ENCODE measurements around the gene RFX1. TPM values are rescaled to one million over a fixed set of nuclear protein-coding genes. Genes with fewer than 3 reads are reported as not detected.

RFX1 gene
- total and polyA plus RNA-seq, 9 of the 15 experiments (the other 6 are each of a cell fraction or from before 2014, with no cell fraction given), result 0.14 to 19.3 (median 1.2) TPM

DNA sequence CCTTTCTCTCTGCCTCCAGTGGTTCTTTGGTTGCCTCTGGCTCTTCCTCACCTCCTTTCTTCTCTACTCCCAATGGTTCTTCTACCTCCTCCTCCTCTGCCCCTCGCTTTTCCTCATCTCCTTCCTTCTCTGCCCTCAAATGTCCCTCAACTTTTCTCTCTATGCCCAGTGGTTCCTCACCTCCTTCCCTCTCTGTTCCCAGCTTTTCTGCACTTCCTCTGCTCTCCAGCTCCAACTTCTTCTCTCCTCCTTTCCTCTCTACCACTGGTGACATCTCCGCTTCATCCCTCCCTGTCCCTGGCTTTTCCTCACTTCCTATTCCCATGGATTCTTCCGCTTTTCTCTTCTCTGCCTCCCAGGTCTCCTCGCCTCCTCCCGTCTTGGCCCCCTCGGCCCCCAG is 48.0 kb upstream of the RFX1 start:
- peaks cover 10 to 52% of the 10 kb centered on the region in 2 experiments; a peak in 4 of 5 replicates for H3K4me1 ChIP-seq (replicated peaks in 1 of 2; ENCODE audit: control insufficient read depth in 2 of 2, insufficient read depth in 2 of 2, low read length in 2 of 2)
- FAIRE-seq, result no peak
- ChIA-PET CTCF (ENCODE audit: low intra/inter-chr PET ratio) (no interaction called here), POLR2A (no interaction called here)
- in situ Hi-C loops (cut with MboI), result loop anchor here (25.0 kb wide), 1 partner anchor 467 kb away; no protein-coding TSS in a partner anchor
- BruUV-seq (replicated peaks), result no TSS peak
- no peak overlapping the region for H3K27ac ChIP-seq (ENCODE audit: extremely low read depth, low read depth, low read length)
- no peak for ATAC-seq
- H3K9ac ChIP-seq (ENCODE audit: insufficient read depth in 1 of 2, low read depth in 2 of 2, low read length in 2 of 2), result no peak overlapping the region
- H3K9me1 ChIP-seq (ENCODE audit: control insufficient read depth, insufficient read depth, low read length), result no peaks in the 10 kb centered on the region
- H2AFZ ChIP-seq (ENCODE audit: low read depth, low read length), result no peak overlapping the region
- no peaks in the 10 kb centered on the region for H3K9me3 ChIP-seq (replicated peaks; ENCODE audit: control insufficient read depth, insufficient read depth, low read depth, low read length)
- H3K4me2 ChIP-seq (ENCODE audit: insufficient read depth, low read length), result no peak overlapping the region
- 30% methylated on average over 3 of the region's 6 CpGs for WGBS (ENCODE audit: insufficient coverage, low coverage, missing lambda C conversion rate)
- intact Hi-C loops (cut with micrococcal nuclease), result no loop called here
- no peak for DNase-seq (ENCODE audit: extremely low read depth in 1 of 4, low spot score in 3 of 4)
- peak; percentile 13; the same call in 1 of the 2 replicates for TF ChIP-seq DPF2 (IDR thresholded peaks at IDR 0.05)
- no peak for TF ChIP-seq RFX1 (IDR thresholded peaks at IDR 0.05)
- H4K20me1 ChIP-seq (replicated peaks; ENCODE audit: control insufficient read depth, insufficient read depth, low read length), result no peaks in the 10 kb centered on the region
- H3K4me3 ChIP-seq, result no peak overlapping the region
- H3K36me3 ChIP-seq (ENCODE audit: control insufficient read depth, insufficient read depth, low read length), result peaks cover 14% of the 10 kb centered on the region; the same call in 1 of the 3 replicates
- H3K79me2 ChIP-seq (ENCODE audit: control insufficient read depth, insufficient read depth, low read length), result no peaks in the 10 kb centered on the region
- no peaks in the 10 kb centered on the region for H3K27me3 ChIP-seq (ENCODE audit: control insufficient read depth in 2 of 2, insufficient read depth in 2 of 2, low read length in 2 of 2)

GRCh38 chr19:14053500-14053899 is 47.4 kb upstream of the RFX1 start:
- no peak for FAIRE-seq

More at GRCh38 chr19:14053500-14053899, 47.4 kb upstream of the RFX1 start:
- no TSS peak for BruUV-seq (replicated peaks)
- H4K20me1 ChIP-seq (replicated peaks; ENCODE audit: control insufficient read depth, insufficient read depth, low read length), result no peaks in the 10 kb centered on the region
- WGBS (ENCODE audit: insufficient coverage, low coverage, missing lambda C conversion rate), result 84% methylated on average over 8 of the region's 11 CpGs
- no peak overlapping the region for H3K9ac ChIP-seq (ENCODE audit: insufficient read depth in 1 of 2, low read depth in 2 of 2, low read length in 2 of 2)
- no peaks in the 10 kb centered on the region for H3K9me3 ChIP-seq (replicated peaks; ENCODE audit: control insufficient read depth, insufficient read depth, low read depth, low read length)
- no peak overlapping the region for H3K27ac ChIP-seq (ENCODE audit: extremely low read depth, low read depth, low read length)
- H3K79me2 ChIP-seq (ENCODE audit: control insufficient read depth, insufficient read depth, low read length), result no peaks in the 10 kb centered on the region
- intact Hi-C loops (cut with micrococcal nuclease), result no loop called here
- no peaks in the 10 kb centered on the region for H3K27me3 ChIP-seq (ENCODE audit: control insufficient read depth in 2 of 2, insufficient read depth in 2 of 2, low read length in 2 of 2)
- H3K4me2 ChIP-seq (ENCODE audit: insufficient read depth, low read length), result no peak overlapping the region
- H3K4me3 ChIP-seq, result no peak overlapping the region
- H2AFZ ChIP-seq (ENCODE audit: low read depth, low read length), result no peak overlapping the region
- no peaks in the 10 kb centered on the region for H3K9me1 ChIP-seq (ENCODE audit: control insufficient read depth, insufficient read depth, low read length)
- ChIA-PET CTCF (ENCODE audit: low intra/inter-chr PET ratio) (no interaction called here), POLR2A (interaction anchor here (1.0 to 1.1 kb wide), 2 partner anchors 11 to 17 kb away, joined by 3 read pairs; no protein-coding TSS in a partner anchor)
- ATAC-seq, result no peak
- DNase-seq (ENCODE audit: extremely low read depth in 1 of 4, low spot score in 3 of 4), result peak in 3 of 4 experiments; percentile 5 to 9 (median 5)
- in situ Hi-C loops (cut with MboI), result loop anchor here (25.0 kb wide), 1 partner anchor 466 kb away; no protein-coding TSS in a partner anchor
- peaks cover 20% of the 10 kb centered on the region; the same call in 1 of the 3 replicates for H3K36me3 ChIP-seq (ENCODE audit: control insufficient read depth, insufficient read depth, low read length)
- TF ChIP-seq E2F1 (CRISPR knock-in tag; IDR thresholded peaks at IDR 0.05), result no peak
- 0 out of 2 replicates have a peak, but pooled peaks have one; percentile 15 for TF ChIP-seq SUPT5H (IDR thresholded peaks at IDR 0.05)
- no peak for TF ChIP-seq ZNF311 (CRISPR knock-in tag; IDR thresholded peaks at IDR 0.05)
- TF ChIP-seq, protein P1, sequence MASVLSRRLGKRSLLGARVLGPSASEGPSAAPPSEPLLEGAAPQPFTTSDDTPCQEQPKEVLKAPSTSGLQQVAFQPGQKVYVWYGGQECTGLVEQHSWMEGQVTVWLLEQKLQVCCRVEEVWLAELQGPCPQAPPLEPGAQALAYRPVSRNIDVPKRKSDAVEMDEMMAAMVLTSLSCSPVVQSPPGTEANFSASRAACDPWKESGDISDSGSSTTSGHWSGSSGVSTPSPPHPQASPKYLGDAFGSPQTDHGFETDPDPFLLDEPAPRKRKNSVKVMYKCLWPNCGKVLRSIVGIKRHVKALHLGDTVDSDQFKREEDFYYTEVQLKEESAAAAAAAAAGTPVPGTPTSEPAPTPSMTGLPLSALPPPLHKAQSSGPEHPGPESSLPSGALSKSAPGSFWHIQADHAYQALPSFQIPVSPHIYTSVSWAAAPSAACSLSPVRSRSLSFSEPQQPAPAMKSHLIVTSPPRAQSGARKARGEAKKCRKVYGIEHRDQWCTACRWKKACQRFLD (CRISPR knock-in tag; IDR thresholded peaks at IDR 0.05), result no peak
- TF ChIP-seq CTCF (IDR thresholded peaks at IDR 0.05 in 2 of 3, conservative IDR thresholded peaks at IDR 0.05 in 1 of 3; ENCODE audit: insufficient read depth in 2 of 3, low read depth in 1 of 3, low read length in 3 of 3), result 0 out of 6 replicates have a peak, but pooled peaks of 1 of the 3 experiments have one; percentile 0
- TF ChIP-seq POLR2G (IDR thresholded peaks at IDR 0.05; ENCODE audit: low read depth, low read length), result peak; percentile 57
- peaks cover 5 to 49% of the 10 kb centered on the region in 2 experiments; a peak in 4 of 5 replicates for H3K4me1 ChIP-seq (replicated peaks in 1 of 2; ENCODE audit: control insufficient read depth in 2 of 2, insufficient read depth in 2 of 2, low read length in 2 of 2)
